ENCODE measurements around the gene SORBS2.

SORBS2 gene

GRCh38 chr4:185834778-185835177 is 22.8 kb upstream of the SORBS2 start:
- Histone ChIP-seq H3K36me3 (ENCODE audit: insufficient read depth, low read length) (no peaks in the 10 kb centered on the region), H3K4me1 (ENCODE audit: insufficient read depth, low read length) (peaks cover 59% of the 10 kb centered on the region), H3K27ac (ENCODE audit: low read depth, low read length) (no peak overlapping the region), H3K9ac (ENCODE audit: low read depth, low read length) (no peak overlapping the region), H3K9me3 (ENCODE audit: insufficient read depth, low read depth, low read length) (no peaks in the 10 kb centered on the region), H3K27me3 (ENCODE audit: insufficient read depth, low read length) (no peaks in the 10 kb centered on the region; the same call in 1 of the 2 replicates), H3K4me3 (ENCODE audit: low read length) (no peak overlapping the region)
- 89% methylated on average over 6 of the region's 6 CpGs for WGBS

GRCh38 chr4:185834088-185834487 is 22.1 kb upstream of the SORBS2 start:
- 93% methylated on average over 3 of the region's 4 CpGs for WGBS
- no peaks in the 10 kb centered on the region; the same call in 1 of the 2 replicates for H3K27me3 ChIP-seq (ENCODE audit: insufficient read depth, low read length)
- H3K9me3 ChIP-seq (ENCODE audit: insufficient read depth, low read depth, low read length), result no peaks in the 10 kb centered on the region
- peaks cover 54% of the 10 kb centered on the region for H3K4me1 ChIP-seq (ENCODE audit: insufficient read depth, low read length)
- H3K9ac ChIP-seq (ENCODE audit: low read depth, low read length), result no peak overlapping the region
- no peak overlapping the region for H3K4me3 ChIP-seq (ENCODE audit: low read length)
- H3K27ac ChIP-seq (ENCODE audit: low read depth, low read length), result no peak overlapping the region
- no peaks in the 10 kb centered on the region for H3K36me3 ChIP-seq (ENCODE audit: insufficient read depth, low read length)

- H3K36me3 ChIP-seq (ENCODE audit: insufficient read depth, low read length), result no peaks in the 10 kb centered on the region
- no peak overlapping the region for H3K27ac ChIP-seq (ENCODE audit: low read depth, low read length)
- H3K27me3 ChIP-seq (ENCODE audit: insufficient read depth, low read length), result no peaks in the 10 kb centered on the region; the same call in 1 of the 2 replicates
- no peak overlapping the region for H3K9ac ChIP-seq (ENCODE audit: low read depth, low read length)
- H3K9me3 ChIP-seq (ENCODE audit: insufficient read depth, low read depth, low read length), result no peaks in the 10 kb centered on the region
- no peak overlapping the region for H3K4me3 ChIP-seq (ENCODE audit: low read length)
- H3K4me1 ChIP-seq (ENCODE audit: insufficient read depth, low read length), result peaks cover 44% of the 10 kb centered on the region
These were observed 21.1 kb upstream of the SORBS2 start for GRCh38 chr4:185833055-185833598.

- H3K4me1 ChIP-seq (ENCODE audit: insufficient read depth, low read length), result peaks cover 26% of the 10 kb centered on the region
- no peak overlapping the region for H3K27ac ChIP-seq (ENCODE audit: low read depth, low read length)
- 90% methylated on average over 5 of the region's 5 CpGs for WGBS
- H3K36me3 ChIP-seq (ENCODE audit: insufficient read depth, low read length), result no peaks in the 10 kb centered on the region
- peaks cover 3% of the 10 kb centered on the region; the same call in 1 of the 2 replicates for H3K9me3 ChIP-seq (ENCODE audit: insufficient read depth, low read depth, low read length)
- H3K9ac ChIP-seq (ENCODE audit: low read depth, low read length), result no peak overlapping the region
- no peak overlapping the region for H3K4me3 ChIP-seq (ENCODE audit: low read length)
- no peaks in the 10 kb centered on the region; the same call in 1 of the 2 replicates for H3K27me3 ChIP-seq (ENCODE audit: insufficient read depth, low read length)
These were observed 19.3 kb upstream of the SORBS2 start for GRCh38 chr4:185831125-185831815.

- Histone ChIP-seq H3K36me3 (ENCODE audit: insufficient read depth, low read length) (no peaks in the 10 kb centered on the region), H3K27me3 (ENCODE audit: insufficient read depth, low read length) (no peaks in the 10 kb centered on the region; the same call in 1 of the 2 replicates), H3K9ac (ENCODE audit: low read depth, low read length) (no peak overlapping the region), H3K4me1 (ENCODE audit: insufficient read depth, low read length) (peaks cover 17% of the 10 kb centered on the region), H3K27ac (ENCODE audit: low read depth, low read length) (no peak overlapping the region), H3K4me3 (ENCODE audit: low read length) (no peak overlapping the region), H3K9me3 (ENCODE audit: insufficient read depth, low read depth, low read length) (peaks cover 3% of the 10 kb centered on the region; the same call in 1 of the 2 replicates)
- WGBS, result 94% methylated on average over 4 of the region's 4 CpGs
These were observed 18.4 kb upstream of the SORBS2 start for GRCh38 chr4:185830263-185830994.

GRCh38 chr4:185826381-185826780 is 14.4 kb upstream of the SORBS2 start:
- 0% methylated on average over 1 of the region's 1 CpG for WGBS
- Histone ChIP-seq H3K27me3 (ENCODE audit: insufficient read depth, low read length) (no peaks in the 10 kb centered on the region), H3K4me1 (ENCODE audit: insufficient read depth, low read length) (peaks cover 8% of the 10 kb centered on the region; the same call in 1 of the 2 replicates), H3K4me3 (ENCODE audit: low read length) (no peak overlapping the region), H3K36me3 (ENCODE audit: insufficient read depth, low read length) (no peaks in the 10 kb centered on the region), H3K9ac (ENCODE audit: low read depth, low read length) (no peak overlapping the region), H3K27ac (ENCODE audit: low read depth, low read length) (no peak overlapping the region), H3K9me3 (ENCODE audit: insufficient read depth, low read depth, low read length) (peaks cover 3% of the 10 kb centered on the region; the same call in 1 of the 2 replicates)

- Histone ChIP-seq H3K27me3 (ENCODE audit: insufficient read depth, low read length) (no peaks in the 10 kb centered on the region), H3K4me3 (ENCODE audit: low read length) (no peak overlapping the region), H3K4me1 (ENCODE audit: insufficient read depth, low read length) (peaks cover 9% of the 10 kb centered on the region; the same call in 1 of the 2 replicates), H3K9me3 (ENCODE audit: insufficient read depth, low read depth, low read length) (peaks cover 3% of the 10 kb centered on the region; the same call in 1 of the 2 replicates), H3K27ac (ENCODE audit: low read depth, low read length) (no peak overlapping the region), H3K9ac (ENCODE audit: low read depth, low read length) (no peak overlapping the region), H3K36me3 (ENCODE audit: insufficient read depth, low read length) (no peaks in the 10 kb centered on the region)
- WGBS, result 86% methylated on average over 6 of the region's 6 CpGs
These were observed 13.7 kb upstream of the SORBS2 start for GRCh38 chr4:185825737-185826136.

- no peak overlapping the region for H3K4me3 ChIP-seq (ENCODE audit: low read length)
- H3K9ac ChIP-seq (ENCODE audit: low read depth, low read length), result no peak overlapping the region
- H3K27me3 ChIP-seq (ENCODE audit: insufficient read depth, low read length), result no peaks in the 10 kb centered on the region
- H3K9me3 ChIP-seq (ENCODE audit: insufficient read depth, low read depth, low read length), result peaks cover 3% of the 10 kb centered on the region; the same call in 1 of the 2 replicates
- peaks cover 18% of the 10 kb centered on the region; the same call in 1 of the 2 replicates for H3K4me1 ChIP-seq (ENCODE audit: insufficient read depth, low read length)
- no peaks in the 10 kb centered on the region for H3K36me3 ChIP-seq (ENCODE audit: insufficient read depth, low read length)
- H3K27ac ChIP-seq (ENCODE audit: low read depth, low read length), result no peak overlapping the region
- 76% methylated on average over 10 of the region's 10 CpGs for WGBS
These were observed 10.8 kb upstream of the SORBS2 start for GRCh38 chr4:185822791-185823190.

- H3K9ac ChIP-seq (ENCODE audit: low read depth, low read length), result no peak overlapping the region
- H3K4me3 ChIP-seq (ENCODE audit: low read length), result no peak overlapping the region
- WGBS, result 92% methylated on average over 11 of the region's 11 CpGs
- H3K27ac ChIP-seq (ENCODE audit: low read depth, low read length), result no peak overlapping the region
- H3K27me3 ChIP-seq (ENCODE audit: insufficient read depth, low read length), result no peaks in the 10 kb centered on the region
- peaks cover 18% of the 10 kb centered on the region; the same call in 1 of the 2 replicates for H3K4me1 ChIP-seq (ENCODE audit: insufficient read depth, low read length)
- H3K36me3 ChIP-seq (ENCODE audit: insufficient read depth, low read length), result no peaks in the 10 kb centered on the region
- H3K9me3 ChIP-seq (ENCODE audit: insufficient read depth, low read depth, low read length), result no peaks in the 10 kb centered on the region
These were observed 9.0 kb upstream of the SORBS2 start for GRCh38 chr4:185821029-185821419.

GRCh38 chr4:185820146-185821028 is 8.4 kb upstream of the SORBS2 start:
- no peaks in the 10 kb centered on the region for H3K9me3 ChIP-seq (ENCODE audit: insufficient read depth, low read depth, low read length)
- no peak overlapping the region for H3K9ac ChIP-seq (ENCODE audit: low read depth, low read length)

More at GRCh38 chr4:185820146-185821028, 8.4 kb upstream of the SORBS2 start:
- WGBS, result 77% methylated on average over 29 of the region's 29 CpGs
- Histone ChIP-seq H3K4me3 (ENCODE audit: low read length) (no peak overlapping the region), H3K4me1 (ENCODE audit: insufficient read depth, low read length) (peaks cover 18% of the 10 kb centered on the region; the same call in 1 of the 2 replicates), H3K36me3 (ENCODE audit: insufficient read depth, low read length) (no peaks in the 10 kb centered on the region), H3K27me3 (ENCODE audit: insufficient read depth, low read length) (no peaks in the 10 kb centered on the region), H3K27ac (ENCODE audit: low read depth, low read length) (no peak overlapping the region)

Measured in HUES64 (cell line).